HG03139 (cell line): ENCODE measurements around the gene GSTM5.
"Not testable (repeated sequence)": the region's sequence is repeated elsewhere in the genome, so short reads cannot be mapped to it uniquely, and the experiment has no call there.

Experiments
- ATAC-seq: cut with Tn5 transposase; IDR thresholded peaks from one replicate; pipeline ENCODE4 v1.9.1; 2021; ENCODE audit not compliant: unreplicated experiment

Gene GSTM5

GRCh38 chr1:109711593-109712320, at the start of gene GSTM5:
Gene GSTM5 (plus strand): TSS chr1:109712251. CDS start chr1:109712313, 62 bp downstream.
- ATAC-seq = not testable (repeated sequence)

DNA sequence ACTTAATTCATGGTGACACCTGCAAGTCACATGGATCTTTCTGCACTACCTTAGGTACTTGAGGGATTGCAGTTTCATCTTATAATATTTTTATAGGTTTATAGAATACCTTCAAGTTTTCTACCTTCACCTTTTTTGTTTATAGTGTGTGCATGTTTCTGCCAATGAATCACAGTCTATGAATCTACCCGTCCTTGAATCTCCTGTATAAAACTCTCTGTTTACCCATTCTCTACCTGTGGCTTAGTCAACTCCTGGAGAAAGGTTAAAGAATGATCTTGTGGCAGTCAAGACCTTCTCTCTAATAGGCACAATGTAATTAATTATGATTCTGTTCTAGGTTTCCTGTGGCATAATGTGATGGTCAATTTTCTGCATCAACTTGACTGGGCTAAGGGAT, 47.4 kb upstream of the GSTM5 start:
- ATAC-seq = no peak

- peak; percentile 91 for ATAC-seq
Measured at GRCh38 chr1:109667452-109668122, 44.5 kb upstream of the GSTM5 start, which contains the start of gene GSTM2. Gene GSTM2 (plus strand): TSS chr1:109668057. CDS start chr1:109668116, 59 bp downstream.

GRCh38 chr1:109668123-109668775, 43.8 kb upstream of the GSTM5 start:
- no peak for ATAC-seq

- ATAC-seq = no peak
Measured at GRCh38 chr1:109669246-109669948, 42.7 kb upstream of the GSTM5 start.

GRCh38 chr1:109669949-109670302, 42.1 kb upstream of the GSTM5 start:
- not testable (repeated sequence) for ATAC-seq

GRCh38 chr1:109671067-109671466, 41.0 kb upstream of the GSTM5 start:
- ATAC-seq = no peak

- not testable (repeated sequence) for ATAC-seq
Measured at GRCh38 chr1:109673861-109674260, 38.2 kb upstream of the GSTM5 start.

DNA sequence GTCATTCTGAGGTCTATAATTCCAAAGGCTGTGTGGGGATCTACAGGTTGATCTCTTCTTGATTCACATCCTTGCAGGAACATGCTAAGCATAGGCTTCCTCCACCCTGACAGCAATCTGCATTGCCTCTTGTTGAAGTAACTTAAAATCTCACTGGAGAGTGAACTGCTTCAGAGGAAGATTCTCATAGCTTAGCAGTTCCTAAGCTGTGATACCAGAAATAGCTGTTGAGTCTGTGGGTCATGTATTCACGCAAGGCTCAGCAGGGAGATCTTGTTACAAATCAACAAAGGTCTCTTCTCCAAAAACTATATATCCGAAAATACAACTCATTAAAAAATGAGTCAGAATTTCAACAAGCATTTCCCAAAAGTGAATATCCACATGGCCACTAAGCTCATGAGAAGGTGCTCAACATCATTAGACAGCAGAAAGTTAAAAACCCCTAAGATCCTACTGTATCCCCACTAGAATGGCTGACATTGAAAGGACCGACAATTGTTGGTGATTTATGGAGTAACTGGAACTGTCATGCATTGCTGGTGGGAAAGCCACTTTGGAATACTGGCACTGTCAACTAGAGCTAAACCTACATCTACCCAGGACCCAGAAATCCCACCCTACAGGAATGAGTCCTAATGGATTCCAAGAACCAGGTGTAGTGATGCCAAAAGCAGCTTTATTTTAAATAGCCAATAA, 35.2 kb upstream of the GSTM5 start:
- ATAC-seq = not testable (repeated sequence)

- ATAC-seq = no peak
Measured at GRCh38 chr1:109677459-109677858, 34.6 kb upstream of the GSTM5 start.

DNA sequence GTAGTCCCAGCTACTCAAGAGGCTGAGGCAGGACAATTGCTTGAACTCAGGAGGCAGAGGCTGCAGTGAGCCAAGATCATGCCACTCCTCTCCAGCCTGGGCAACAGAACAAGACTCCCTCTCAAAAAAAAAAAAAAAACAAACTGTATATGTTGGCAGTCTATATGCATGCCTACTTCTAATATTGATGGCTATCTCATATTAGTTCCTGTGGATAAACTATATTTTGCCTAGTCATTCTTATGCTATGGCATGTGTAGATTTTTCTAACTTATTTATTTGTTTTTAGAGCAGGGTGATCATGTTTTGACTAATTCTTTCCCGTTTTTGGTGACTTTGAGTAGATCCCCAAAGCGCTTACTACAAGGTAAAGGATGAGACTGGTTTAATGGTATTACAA, 33.4 kb upstream of the GSTM5 start:
- ATAC-seq = not testable (repeated sequence)

DNA sequence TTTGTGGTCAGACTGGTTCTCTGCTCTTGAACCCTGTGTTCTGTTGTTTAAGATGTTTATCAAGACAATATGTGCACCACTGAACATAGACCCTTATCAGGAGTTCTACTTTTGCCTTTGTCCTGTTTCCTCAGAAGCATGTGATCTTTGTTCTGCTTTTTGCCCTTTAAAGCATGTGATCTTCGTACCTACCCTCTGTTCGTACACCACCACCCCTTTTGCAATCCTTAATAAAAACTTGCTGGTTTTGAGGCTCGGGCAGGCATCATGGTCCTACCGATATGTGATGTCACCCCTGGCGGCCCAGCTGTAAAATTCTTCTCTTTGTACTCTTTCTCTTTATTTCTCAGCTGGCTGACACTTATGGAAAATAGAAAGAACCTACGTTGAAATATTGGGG, 27.3 kb upstream of the GSTM5 start:
- ATAC-seq = not testable (repeated sequence)

DNA sequence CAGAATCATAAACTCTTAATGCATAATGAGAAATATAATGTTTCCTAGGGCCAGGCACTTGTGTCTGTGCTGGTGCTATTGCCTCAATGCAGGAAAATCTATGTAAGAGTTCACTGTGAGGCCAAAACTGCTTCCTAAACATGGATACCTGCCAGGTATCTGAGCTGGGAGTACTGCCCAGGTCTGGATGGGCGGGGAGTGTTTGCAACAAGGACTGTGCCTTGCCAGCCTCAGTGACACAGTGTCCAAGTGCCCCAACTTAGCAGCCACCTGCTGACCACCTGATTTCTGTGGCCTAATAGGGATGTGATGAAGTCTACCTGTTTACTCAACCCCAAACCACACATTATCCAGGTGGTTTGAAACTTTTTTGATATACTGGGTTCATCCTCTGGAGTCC, 26.7 kb upstream of the GSTM5 start:
- ATAC-seq = not testable (repeated sequence)

- not testable (repeated sequence) for ATAC-seq
Measured at GRCh38 chr1:109685890-109686289, 26.2 kb upstream of the GSTM5 start.

DNA sequence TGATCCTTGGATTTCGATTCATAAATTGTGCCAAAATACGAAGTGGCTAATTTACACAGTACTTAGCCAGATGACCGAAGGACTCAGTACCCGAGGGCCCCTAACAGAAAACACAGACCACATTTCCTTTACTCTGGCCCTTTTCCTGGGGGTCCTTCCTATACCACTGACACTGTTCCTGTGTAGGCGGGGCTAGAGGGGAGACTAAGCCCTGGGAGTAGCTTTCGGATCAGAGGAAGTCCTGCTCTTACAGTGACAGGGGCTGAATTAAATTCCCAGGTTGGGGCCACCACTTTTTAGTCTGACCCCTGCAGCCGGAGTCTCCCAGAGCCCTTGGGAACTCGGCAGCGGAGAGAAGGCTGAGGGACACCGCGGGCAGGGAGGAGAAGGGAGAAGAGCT, 24.9 kb upstream of the GSTM5 start:
- ATAC-seq = not testable (repeated sequence)

GRCh38 chr1:109687641-109688499, 24.2 kb upstream of the GSTM5 start, which contains the start of gene GSTM1:
Gene GSTM1 (plus strand): TSS chr1:109687817. CDS start chr1:109687874, 57 bp downstream.
- peak; percentile 97 for ATAC-seq

DNA sequence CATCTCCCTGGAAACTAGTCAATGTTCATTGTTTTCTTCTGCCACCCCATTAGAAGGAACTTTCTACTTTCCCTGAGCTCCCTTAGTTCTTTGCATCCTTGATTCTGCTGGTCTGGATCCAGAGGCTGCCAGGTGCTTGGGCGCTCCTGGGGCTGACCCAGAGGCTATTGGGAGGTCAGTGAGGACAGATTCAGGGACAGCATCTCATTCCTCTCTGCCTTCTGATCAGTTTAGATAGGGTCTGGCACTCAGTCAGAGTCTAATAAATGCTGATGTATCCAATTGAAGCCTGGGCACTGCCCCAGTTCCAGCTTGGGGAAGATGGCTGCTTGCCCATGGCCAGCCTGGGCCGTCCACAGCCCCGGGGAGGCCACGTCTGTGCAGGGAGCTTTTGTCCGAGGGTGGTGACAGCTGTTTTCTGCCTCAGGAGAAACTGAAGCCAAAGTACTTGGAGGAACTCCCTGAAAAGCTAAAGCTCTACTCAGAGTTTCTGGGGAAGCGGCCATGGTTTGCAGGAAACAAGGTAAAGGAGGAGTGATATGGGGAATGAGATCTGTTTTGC, 22.1 kb upstream of the GSTM5 start:
- ATAC-seq = no peak

DNA sequence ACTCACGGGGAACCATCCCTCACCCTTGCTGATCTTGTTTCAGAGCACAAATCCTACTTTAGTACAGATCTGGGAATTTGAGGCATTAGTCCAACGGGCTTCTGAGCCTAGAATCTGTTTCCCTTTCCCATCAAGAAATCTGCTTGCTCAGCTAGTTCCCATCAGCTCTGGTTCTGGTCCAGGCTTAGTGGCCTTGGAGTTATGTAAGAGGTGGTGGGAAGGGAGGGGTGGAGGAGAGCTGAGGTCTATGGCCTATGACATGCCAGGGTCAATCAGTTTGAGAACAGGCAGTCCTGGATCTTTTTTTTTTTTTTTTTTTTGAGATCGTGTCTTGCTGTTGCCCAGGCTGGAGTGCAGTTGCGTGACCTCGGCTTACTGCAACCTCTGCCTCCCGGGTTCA, 20.3 kb upstream of the GSTM5 start:
- no peak for ATAC-seq

DNA sequence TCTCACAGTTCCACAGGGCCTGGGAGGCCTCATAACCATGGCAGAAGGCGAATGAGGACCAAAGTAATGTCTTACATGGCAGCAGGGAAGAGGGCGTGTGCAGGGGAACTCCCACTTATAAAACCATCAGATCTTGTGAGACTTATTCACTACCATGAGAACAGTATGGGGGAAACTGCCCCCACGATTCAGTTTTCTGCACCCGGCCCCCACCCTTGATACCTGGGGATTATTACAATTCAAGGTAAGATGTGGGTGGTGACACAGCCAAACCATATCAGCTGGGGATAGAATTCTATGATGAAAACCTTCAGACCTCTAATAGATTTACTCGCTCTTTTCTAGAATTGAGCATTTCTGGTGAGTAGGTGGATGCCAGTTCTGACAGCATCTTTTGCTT, 17.7 kb upstream of the GSTM5 start:
- not testable (repeated sequence) for ATAC-seq
